Islet precursor cell (in vitro differentiated cells): ENCODE measurements around the gene TEX14.
A peak's percentile ranks its signal among the peaks of the same experiment; 100 is the strongest.
"Not testable (repeated sequence)": the region's sequence is repeated elsewhere in the genome, so short reads cannot be mapped to it uniquely, and the experiment has no call there.

Experiments
- DNase-seq: peaks from one replicate; pipeline ENCODE4 v3.0.0-alpha.2; 2018

Gene TEX14

DNA sequence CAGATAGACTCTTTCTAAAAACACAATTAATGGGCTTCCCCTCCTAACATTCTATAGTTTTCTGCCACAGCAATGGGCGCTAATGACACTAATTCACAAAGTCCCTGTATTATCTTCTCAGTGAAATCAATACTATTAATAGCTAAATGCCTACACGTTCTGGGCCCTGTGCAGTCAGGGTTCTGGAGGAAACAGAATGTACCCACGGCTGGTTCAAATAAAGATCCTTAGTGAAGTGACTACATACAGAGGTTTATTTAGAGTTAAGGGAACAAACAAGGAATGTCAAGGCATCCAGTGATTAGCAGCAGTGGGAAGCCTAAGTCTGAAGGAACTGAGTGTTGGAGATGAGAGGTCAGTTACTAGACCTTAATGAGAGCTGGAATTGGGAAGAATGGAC, 133.9 kb downstream of the TEX14 start:
- no peak for DNase-seq

DNA sequence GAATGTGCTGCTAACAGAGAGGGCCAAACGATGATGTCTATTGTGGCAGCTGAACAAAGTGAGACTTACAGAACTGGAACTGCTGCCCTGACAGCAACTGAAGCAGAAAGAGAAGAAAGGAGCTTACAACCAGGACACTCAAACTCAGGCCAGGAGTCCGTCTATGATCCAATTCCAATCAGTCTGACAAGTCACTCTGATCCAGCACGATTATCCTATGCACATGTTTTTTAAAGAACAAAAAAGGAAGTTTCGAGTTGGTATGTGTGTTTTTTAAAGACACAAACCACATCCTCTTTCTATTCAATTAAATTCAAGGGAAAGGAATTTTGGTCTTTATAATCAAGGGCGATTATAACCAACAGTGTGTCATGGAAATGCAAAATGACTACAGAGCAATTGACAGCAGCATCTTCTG, 135.0 kb downstream of the TEX14 start:
- DNase-seq, result no peak

GRCh38 chr17:58555109-58555508, 136.7 kb downstream of the TEX14 start:
- not testable (repeated sequence) for DNase-seq

DNA sequence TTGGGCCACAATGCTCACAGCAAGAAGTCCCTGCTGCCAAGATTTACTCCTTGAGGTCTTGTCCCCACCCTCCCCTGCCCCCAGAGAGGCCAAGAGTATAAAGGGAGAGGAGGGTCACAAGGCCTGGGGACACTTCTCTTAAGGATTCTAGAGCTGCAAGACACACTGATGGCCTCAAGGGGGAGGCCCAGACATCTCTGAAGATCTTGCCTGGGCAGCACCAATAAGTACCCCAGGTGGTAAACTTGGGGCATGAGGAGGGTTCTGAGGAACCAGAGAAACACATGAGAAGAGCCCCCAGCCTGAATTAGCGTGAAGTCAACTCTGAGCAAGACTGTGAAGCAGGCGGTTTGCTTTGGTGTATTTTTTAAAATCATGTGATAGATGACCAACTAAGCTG, 150.6 kb downstream of the TEX14 start:
- no peak for DNase-seq

- DNase-seq, result no peak
Measured at GRCh38 chr17:58539698-58540097, 152.1 kb downstream of the TEX14 start.

- DNase-seq, result no peak
Measured at GRCh38 chr17:58538811-58539409, 152.9 kb downstream of the TEX14 start.

DNA sequence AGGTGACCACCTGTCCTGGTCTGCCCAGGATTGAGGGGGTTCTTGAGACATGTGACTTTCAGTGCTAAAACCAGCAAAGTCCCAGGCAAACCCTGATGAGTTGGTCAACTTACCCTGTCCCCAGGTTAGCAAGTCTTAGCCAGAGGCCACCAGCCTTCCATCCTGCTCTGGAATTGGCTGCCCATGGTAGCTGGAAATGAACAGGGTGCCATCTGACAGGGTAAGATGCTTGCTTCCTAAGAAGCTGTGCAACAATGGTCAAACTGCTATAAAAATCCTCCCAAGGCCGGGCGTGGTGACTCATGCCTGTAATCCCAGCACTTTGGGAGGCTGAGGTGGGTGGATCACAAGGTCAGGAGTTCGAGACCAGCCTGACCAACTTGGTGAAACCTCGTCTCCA, 154.6 kb downstream of the TEX14 start:
- no peak for DNase-seq

GRCh38 chr17:58536542-58536941, 155.3 kb downstream of the TEX14 start:
- DNase-seq, result no peak

DNA sequence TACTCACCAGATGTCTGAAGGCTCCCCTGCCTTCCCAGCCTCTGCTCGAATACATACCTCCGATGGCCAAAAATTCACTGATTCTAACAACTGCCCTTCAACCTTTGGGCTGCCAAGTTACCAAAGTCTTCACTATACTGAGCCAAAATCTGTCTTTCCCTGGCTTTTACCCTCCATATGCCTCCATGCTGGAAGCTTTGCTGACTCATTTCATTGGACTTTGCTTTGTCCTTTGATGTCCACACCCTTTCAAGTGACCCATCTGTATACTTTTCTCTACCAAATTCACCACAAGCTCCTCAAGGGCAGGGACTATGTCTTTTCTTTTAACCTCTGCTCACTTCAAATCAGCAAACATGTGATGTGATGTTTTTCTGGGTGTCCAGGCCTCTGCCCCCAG, 156.4 kb downstream of the TEX14 start:
- DNase-seq, result no peak

- DNase-seq, result no peak
Measured at GRCh38 chr17:58534901-58535421, 156.9 kb downstream of the TEX14 start.

GRCh38 chr17:58534331-58534730, 157.5 kb downstream of the TEX14 start:
- no peak for DNase-seq

GRCh38 chr17:58533616-58534188, 158.1 kb downstream of the TEX14 start:
- no peak for DNase-seq

GRCh38 chr17:58532555-58532951, 159.3 kb downstream of the TEX14 start:
- no peak for DNase-seq

- peak; percentile 87 for DNase-seq
Measured at GRCh38 chr17:58531661-58532554, 159.9 kb downstream of the TEX14 start.

DNA sequence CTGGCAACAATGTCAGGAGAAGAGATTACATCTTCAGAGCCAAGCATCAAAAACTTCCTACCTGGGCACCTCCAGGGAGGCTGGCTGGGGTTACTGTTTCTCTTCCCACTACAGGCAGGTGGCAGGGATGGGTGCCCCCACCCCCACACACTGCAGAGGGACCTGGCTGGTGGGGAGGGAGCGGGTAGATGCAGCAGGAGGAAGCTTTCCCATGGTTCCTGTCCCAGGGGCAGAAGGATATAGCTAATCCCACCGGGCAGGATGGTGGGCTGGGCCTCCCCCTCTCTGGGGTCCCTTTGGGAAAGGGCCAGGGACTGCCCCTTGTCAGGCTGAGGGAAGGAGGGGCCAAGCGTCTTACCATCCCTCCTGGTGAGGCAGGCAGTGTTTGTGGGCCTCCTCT, 160.7 kb downstream of the TEX14 start:
- no peak for DNase-seq

GRCh38 chr17:58530655-58531054, 161.2 kb downstream of the TEX14 start:
- no peak for DNase-seq

DNA sequence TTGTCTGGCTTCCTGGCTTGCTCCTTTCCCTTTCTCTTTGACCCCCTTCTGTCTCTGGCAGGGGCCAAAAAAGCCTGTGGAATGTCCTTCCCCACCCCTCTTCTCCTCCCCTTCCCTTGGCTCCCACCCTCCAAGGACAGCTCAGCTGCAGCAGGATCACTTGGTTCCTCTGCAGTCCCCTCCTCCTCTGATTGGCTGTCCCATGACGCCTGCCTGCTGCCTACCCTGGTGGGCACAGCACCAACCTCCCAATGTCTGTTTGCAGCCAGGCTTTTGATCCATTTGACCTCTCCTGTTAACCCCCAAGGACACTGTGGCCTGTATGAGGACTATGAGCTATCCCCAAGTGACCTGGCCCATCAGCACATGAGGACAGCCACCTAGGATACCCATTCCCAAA, 162.6 kb downstream of the TEX14 start:
- DNase-seq, result no peak

- no peak for DNase-seq
Measured at GRCh38 chr17:58528443-58528842, 163.4 kb downstream of the TEX14 start.

DNA sequence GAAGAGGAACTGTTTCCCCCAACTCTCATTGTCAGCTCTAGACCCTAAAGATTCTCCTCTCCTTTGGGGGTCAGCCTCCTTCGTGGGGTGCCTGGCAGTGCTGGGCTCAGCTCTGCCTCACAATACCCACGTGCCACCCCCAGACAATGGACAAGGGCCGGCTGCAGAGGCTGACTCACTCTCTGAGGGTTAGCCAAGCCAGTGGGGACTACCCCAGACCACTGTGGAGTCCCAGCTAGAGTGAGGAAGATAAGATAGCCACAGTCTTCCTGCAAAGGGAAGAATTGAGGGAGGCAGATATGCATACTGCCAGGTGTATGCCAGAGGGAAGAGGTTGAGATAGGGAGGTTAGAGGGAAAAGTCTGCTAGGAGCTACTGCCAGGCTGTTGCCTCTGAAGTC, 163.9 kb downstream of the TEX14 start:
- no peak for DNase-seq

DNA sequence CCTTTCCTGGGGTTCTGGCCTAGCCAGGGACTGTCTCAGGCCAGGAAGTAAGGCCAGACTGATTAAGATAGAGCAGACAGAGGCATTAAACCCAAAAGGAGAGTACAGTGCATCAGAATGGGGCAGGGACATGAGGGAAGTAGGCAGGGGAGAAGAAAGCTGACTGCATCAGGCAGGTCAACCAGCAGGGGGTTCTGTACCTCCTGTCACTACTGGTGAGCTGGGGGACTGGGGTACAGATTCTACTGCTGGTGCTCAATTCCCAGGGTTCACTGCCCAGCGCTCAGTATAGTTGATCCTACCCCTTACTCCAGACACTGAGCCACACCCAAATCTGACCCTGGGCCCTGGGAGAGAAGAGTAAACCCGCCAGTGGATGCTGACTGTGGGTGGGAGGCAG, 164.5 kb downstream of the TEX14 start:
- DNase-seq, result no peak

DNA sequence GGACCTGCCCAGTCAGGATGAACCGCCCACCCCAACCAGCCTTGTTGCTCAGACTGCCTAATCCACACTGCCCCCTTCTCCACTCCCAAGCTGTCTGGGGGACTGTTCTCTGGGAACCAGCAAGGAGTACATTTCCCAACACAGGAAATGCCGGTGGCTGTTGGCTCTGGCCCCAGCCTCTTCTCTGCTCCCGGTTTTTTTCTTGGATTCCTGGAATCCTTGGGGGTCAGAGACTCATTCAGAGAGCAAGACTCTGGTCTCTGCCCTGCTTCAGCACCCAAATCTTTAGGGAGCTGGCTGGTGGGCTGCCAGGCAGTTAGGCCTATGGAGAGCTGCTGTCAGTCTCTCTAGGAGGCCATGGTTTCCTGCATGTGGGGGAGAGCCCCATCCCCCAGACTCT, 166.6 kb downstream of the TEX14 start:
- DNase-seq, result no peak

DNA sequence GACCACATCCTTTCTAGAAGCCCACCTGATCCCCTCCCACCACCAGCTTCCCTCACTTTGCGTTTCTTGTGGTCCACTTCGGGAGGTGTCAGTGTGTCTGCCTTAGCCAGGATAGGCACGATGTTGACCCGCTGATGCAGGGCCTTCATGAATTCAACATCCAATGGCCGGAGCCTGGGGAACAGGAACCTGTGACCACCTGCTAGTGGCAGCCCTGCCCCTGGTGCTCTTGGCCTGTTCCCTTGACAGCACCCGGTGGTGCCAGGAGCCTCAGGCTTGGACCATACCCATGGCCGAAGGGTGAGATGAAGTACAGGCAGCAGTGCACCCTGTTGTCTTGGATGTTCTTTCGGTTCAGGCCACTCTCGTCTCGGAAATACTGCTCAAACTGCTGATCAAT, 170.2 kb downstream of the TEX14 start:
- DNase-seq, result no peak

GRCh38 chr17:58520843-58521430, 170.9 kb downstream of the TEX14 start:
- DNase-seq, result peak; percentile 86
